Trophoblast cell (in vitro differentiated cells and primary cell): ENCODE results near the gene HTN3. TPM values are rescaled to one million over a fixed set of nuclear protein-coding genes. Genes with fewer than 3 reads are reported as not detected.
"Not testable (repeated sequence)": the region's sequence is repeated elsewhere in the genome, so short reads cannot be mapped to it uniquely, and the experiment has no call there.

Experiments used
- DNase-seq, 2 donors: peaks; one replicate each; pipeline ENCODE4 v3.0.0-alpha.2; 2016
- H2AFZ ChIP-seq: 2 replicates; pipeline ENCODE4 v1.6.1; 2013; ENCODE audit warnings: low read length, moderate library complexity, mild to moderate bottlenecking; ENCODE audit not compliant: insufficient read depth, poor library complexity
- H2AK5ac ChIP-seq: 2 replicates; pipeline ENCODE4 v1.6.1; 2013; ENCODE audit warnings: mild to moderate bottlenecking, low read length
- H2BK120ac ChIP-seq: 2 replicates; pipeline ENCODE4 v1.6.1; 2013; ENCODE audit warnings: low read length, mild to moderate bottlenecking, moderate library complexity; ENCODE audit not compliant: insufficient read depth, poor library complexity
- H2BK12ac ChIP-seq: 2 replicates; pipeline ENCODE4 v1.6.1; 2013; ENCODE audit warnings: mild to moderate bottlenecking, low read length, moderate library complexity
- H2BK5ac ChIP-seq: 2 replicates; pipeline ENCODE4 v1.6.1; 2013; ENCODE audit warnings: low read length, low read depth, moderate library complexity, mild to moderate bottlenecking; ENCODE audit not compliant: poor library complexity
- H3K14ac ChIP-seq: 2 replicates; pipeline ENCODE4 v1.6.1; 2013; ENCODE audit warnings: mild to moderate bottlenecking, low read length
- H3K18ac ChIP-seq: 2 replicates; pipeline ENCODE4 v1.6.1; 2013; ENCODE audit warnings: mild to moderate bottlenecking, low read length
- H3K23ac ChIP-seq: 2 replicates; pipeline ENCODE4 v1.6.1; 2013; ENCODE audit warnings: low read length
- H3K27ac ChIP-seq: 2 replicates; pipeline ENCODE4 v1.5.1; 2013; ENCODE audit warnings: low read depth, mild to moderate bottlenecking, inconsistent platforms, low read length, moderate library complexity
- H3K27me3 ChIP-seq: 2 replicates; pipeline ENCODE4 v1.6.1; 2013; ENCODE audit warnings: inconsistent platforms, mild to moderate bottlenecking, low read length, moderate library complexity; ENCODE audit not compliant: insufficient read depth
- H3K36me3 ChIP-seq, 2 experiments: 1 replicate in 1 of 2; 2 replicates in 1 of 2; pipeline ENCODE4 v1.6.1; 2013; ENCODE audit warnings: low read length in 2 of 2, mild to moderate bottlenecking in 2 of 2, moderate library complexity in 1 of 2; ENCODE audit not compliant: insufficient read depth in 2 of 2, control insufficient read depth in 1 of 2
- H3K4ac ChIP-seq: 2 replicates; pipeline ENCODE4 v1.6.1; 2013; ENCODE audit warnings: low read depth, mild to moderate bottlenecking, low read length, moderate library complexity
- H3K4me1 ChIP-seq, 2 experiments: 1 replicate in 1 of 2; 2 replicates in 1 of 2; pipeline ENCODE4 v1.6.1; 2013; ENCODE audit warnings: low read length in 2 of 2, mild to moderate bottlenecking in 2 of 2, moderate library complexity in 1 of 2; ENCODE audit not compliant: insufficient read depth in 2 of 2, control insufficient read depth in 1 of 2
- H3K4me2 ChIP-seq: 2 replicates; pipeline ENCODE4 v1.6.1; 2013; ENCODE audit warnings: inconsistent platforms, mild to moderate bottlenecking, low read length, moderate library complexity
- H3K4me3 ChIP-seq: 2 replicates; pipeline ENCODE4 v1.5.1; 2013; ENCODE audit warnings: mild to moderate bottlenecking, low read depth, low read length, inconsistent platforms
- H3K79me1 ChIP-seq: one replicate; pipeline ENCODE4 v1.6.1; 2013; ENCODE audit warnings: low read length
- H3K79me2 ChIP-seq: 2 replicates; pipeline ENCODE4 v1.6.1; 2013; ENCODE audit warnings: low read length, mild to moderate bottlenecking; ENCODE audit not compliant: control insufficient read depth, insufficient read depth, poor library complexity
- H3K9ac ChIP-seq: 2 replicates; pipeline ENCODE4 v1.6.1; 2013; ENCODE audit warnings: mild to moderate bottlenecking, low read length
- H3K9me3 ChIP-seq: 2 replicates; pipeline ENCODE4 v1.6.1; 2013; ENCODE audit warnings: low read depth, mild to moderate bottlenecking, control low read depth, inconsistent platforms, low read length; ENCODE audit not compliant: insufficient read depth
- H4K12ac ChIP-seq: 2 replicates; pipeline ENCODE4 v1.6.1; 2013; ENCODE audit warnings: low read depth, mild to moderate bottlenecking, low read length, moderate library complexity
- H4K8ac ChIP-seq: 2 replicates; pipeline ENCODE4 v1.6.1; 2013; ENCODE audit warnings: low read depth, mild to moderate bottlenecking, low read length, moderate library complexity
- H4K91ac ChIP-seq: one replicate; pipeline ENCODE4 v1.6.1; 2013; ENCODE audit warnings: low read depth, mild to moderate bottlenecking, low read length, moderate library complexity
- WGBS: extraction: QIAGEN DNeasy Blood & Tissue Kit; methylation state at CpG from one replicate; pipeline ENCODE4 v1.1.7; 2013; ENCODE audit warnings: missing lambda C conversion rate; ENCODE audit not compliant: insufficient read length, insufficient coverage; ENCODE audit errors: extremely low coverage; 5-methylcytosine and 5-hydroxymethylcytosine counted together
- polyA plus RNA-seq: library from polyadenylated mRNA; stranded (reverse); fragments of 200-250 nt; gene quantifications from 2 replicates; pipeline ENCODE4 v1.2.3, GENCODE V29; 2013

Gene HTN3
- 0.29 and 0.40 TPM in 2 replicates for polyA plus RNA-seq

DNA sequence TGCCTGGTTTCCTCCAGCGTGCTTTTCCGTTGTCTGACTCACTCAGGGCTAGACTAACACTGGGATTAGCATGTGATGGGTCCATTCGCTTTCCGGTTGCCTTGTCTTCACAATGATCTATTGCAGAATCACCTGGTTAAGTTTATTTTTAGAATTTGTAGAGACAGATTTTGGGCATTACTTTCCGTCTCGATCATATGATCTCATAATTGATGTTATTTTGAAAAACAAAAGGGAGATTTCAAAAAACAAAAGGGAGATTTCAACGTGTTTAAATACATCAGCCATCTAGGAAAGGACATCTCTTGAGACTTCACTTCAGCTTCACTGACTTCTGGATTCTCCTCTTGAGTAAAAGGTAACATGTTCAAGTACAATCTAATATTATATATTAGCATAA, at the start of gene HTN3:
TSS of gene HTN3 (plus strand) at position 301 of the 400 bp plus-strand sequence. CDS start 2,282 bp downstream, outside the sequence.
- H3K23ac ChIP-seq, H3K9ac ChIP-seq, H3K79me2 ChIP-seq, H4K91ac ChIP-seq, H3K18ac ChIP-seq, H3K79me1 ChIP-seq, H2BK120ac ChIP-seq, H2BK5ac ChIP-seq, H3K4me3 ChIP-seq, H2BK12ac ChIP-seq, H2AFZ ChIP-seq, H3K36me3 ChIP-seq, H3K4me1 ChIP-seq, H3K14ac ChIP-seq, H4K12ac ChIP-seq, H4K8ac ChIP-seq, H3K4me2 ChIP-seq, H3K27me3 ChIP-seq, H3K27ac ChIP-seq, H3K4ac ChIP-seq, H3K9me3 ChIP-seq, H2AK5ac ChIP-seq: not testable (repeated sequence)
- DNase-seq = peak in 1 of 2 donors; percentile 4
- no CpG with 5 or more reads among the region's 7 CpGs for WGBS

DNA sequence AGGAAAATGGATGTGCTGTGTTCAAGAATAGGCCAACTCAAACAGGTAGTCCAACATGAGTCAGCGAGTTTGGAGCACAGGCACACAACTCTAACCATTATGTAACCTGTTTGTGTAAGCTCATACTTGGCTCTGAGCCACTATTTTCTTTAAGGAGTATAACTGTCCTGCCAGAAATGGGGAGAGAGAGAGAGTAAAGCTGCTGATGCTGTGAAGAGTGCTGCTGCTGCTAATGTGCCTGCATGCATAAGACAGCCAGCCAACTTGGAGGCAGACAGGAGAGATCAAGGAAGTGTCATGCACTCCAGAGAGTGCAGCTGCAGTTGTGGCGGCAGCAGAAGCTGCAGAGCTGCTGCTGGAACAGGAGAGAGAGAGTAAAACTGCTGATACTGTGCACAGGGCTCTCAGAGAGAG, 44.2 kb upstream of the HTN3 start:
- Histone ChIP-seq H3K4me1 (no peaks in the 10 kb centered on the region), H2BK5ac (no peak overlapping the region), H4K8ac (no peak overlapping the region), H3K79me2 (no peaks in the 10 kb centered on the region), H4K12ac (no peak overlapping the region), H3K4me2 (no peak overlapping the region), H3K4ac (no peak overlapping the region), H3K23ac (no peak overlapping the region), H3K4me3 (no peak overlapping the region), H2AFZ (no peak overlapping the region), H3K18ac (no peak overlapping the region), H3K14ac (no peak overlapping the region), H3K9me3 (no peaks in the 10 kb centered on the region), H3K79me1 (no peaks in the 10 kb centered on the region), H4K91ac (no peak overlapping the region), H3K9ac (no peak overlapping the region), H2BK120ac (no peak overlapping the region), H3K27ac (no peak overlapping the region), H3K36me3 (no peaks in the 10 kb centered on the region), H2AK5ac (no peak overlapping the region), H2BK12ac (no peak overlapping the region), H3K27me3 (no peaks in the 10 kb centered on the region)
- peak in 1 of 2 donors; percentile 5 for DNase-seq
- WGBS = no CpG with 5 or more reads among the region's 2 CpGs

DNA sequence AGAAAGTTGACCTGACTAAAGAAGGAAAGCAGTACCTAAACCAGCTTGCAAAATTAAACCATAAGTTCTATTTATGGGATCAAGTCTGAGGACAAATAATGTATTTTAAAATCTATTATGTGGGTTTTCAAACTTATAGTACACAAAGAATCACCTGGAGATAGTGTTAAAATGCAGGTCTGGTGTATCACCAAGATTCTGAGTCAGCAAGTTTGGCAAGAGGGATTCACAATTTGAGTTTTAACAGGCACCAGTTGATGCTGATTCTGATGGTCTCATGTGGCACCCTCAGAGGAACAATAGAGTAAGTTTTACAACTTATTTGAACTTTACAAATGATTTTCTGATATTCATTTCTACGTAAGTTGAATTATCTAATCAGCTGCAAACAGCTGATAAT, 41.6 kb upstream of the HTN3 start:
- DNase-seq = no peak
- no peak overlapping the region for H4K12ac ChIP-seq
- H3K79me2 ChIP-seq = no peaks in the 10 kb centered on the region
- no peak overlapping the region for H3K23ac ChIP-seq
- no peak overlapping the region for H3K18ac ChIP-seq
- no peaks in the 10 kb centered on the region for H3K79me1 ChIP-seq
- H3K4ac ChIP-seq = no peak overlapping the region
- H3K4me1 ChIP-seq = no peaks in the 10 kb centered on the region
- no peak overlapping the region for H3K9ac ChIP-seq
- H2BK5ac ChIP-seq = no peak overlapping the region
- H3K4me2 ChIP-seq = no peak overlapping the region
- no peak overlapping the region for H4K8ac ChIP-seq
- H2AFZ ChIP-seq = no peak overlapping the region
- no peak overlapping the region for H3K4me3 ChIP-seq
- H3K14ac ChIP-seq = no peak overlapping the region
- H3K9me3 ChIP-seq = no peaks in the 10 kb centered on the region
- no peak overlapping the region for H3K27ac ChIP-seq
- WGBS = no CpG with 5 or more reads among the region's 1 CpG
- no peak overlapping the region for H2AK5ac ChIP-seq
- H2BK12ac ChIP-seq = no peak overlapping the region
- no peaks in the 10 kb centered on the region for H3K27me3 ChIP-seq
- no peak overlapping the region for H4K91ac ChIP-seq
- no peaks in the 10 kb centered on the region for H3K36me3 ChIP-seq
- no peak overlapping the region for H2BK120ac ChIP-seq

DNA sequence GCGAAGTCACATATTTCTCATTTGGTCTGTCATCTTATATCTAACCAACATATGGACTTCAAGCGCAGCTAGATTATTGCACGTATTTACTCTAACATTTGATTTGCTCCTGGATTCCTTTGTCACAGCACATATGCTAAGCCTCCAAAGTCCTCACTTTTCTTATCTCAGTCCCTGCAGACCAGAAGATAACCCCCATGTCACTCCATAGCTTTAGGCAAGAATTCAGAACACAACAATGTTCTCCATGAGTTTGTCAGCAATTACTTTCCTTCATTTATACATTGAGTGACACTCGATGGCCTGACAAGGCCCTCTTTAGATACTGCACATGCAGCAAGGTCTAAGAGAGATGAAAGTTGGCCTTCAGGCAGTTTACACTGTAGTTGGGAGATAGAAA, 37.2 kb upstream of the HTN3 start:
- H3K18ac ChIP-seq = no peak overlapping the region
- no peak overlapping the region for H4K8ac ChIP-seq
- no peaks in the 10 kb centered on the region for H3K4me1 ChIP-seq
- H4K91ac ChIP-seq = no peak overlapping the region
- H3K9ac ChIP-seq = no peak overlapping the region
- H3K4ac ChIP-seq = no peak overlapping the region
- no peak overlapping the region for H2BK120ac ChIP-seq
- no peak overlapping the region for H3K4me2 ChIP-seq
- no peak overlapping the region for H3K23ac ChIP-seq
- H3K36me3 ChIP-seq = no peaks in the 10 kb centered on the region
- no peaks in the 10 kb centered on the region for H3K27me3 ChIP-seq
- no peaks in the 10 kb centered on the region for H3K9me3 ChIP-seq
- H2BK5ac ChIP-seq = no peak overlapping the region
- H3K79me1 ChIP-seq = no peaks in the 10 kb centered on the region
- H3K79me2 ChIP-seq = no peaks in the 10 kb centered on the region
- H2BK12ac ChIP-seq = no peak overlapping the region
- H2AK5ac ChIP-seq = no peak overlapping the region
- H3K14ac ChIP-seq = no peak overlapping the region
- no peak overlapping the region for H3K4me3 ChIP-seq
- WGBS = no CpG with 5 or more reads among the region's 4 CpGs
- no peak overlapping the region for H2AFZ ChIP-seq
- no peak overlapping the region for H3K27ac ChIP-seq
- no peak overlapping the region for H4K12ac ChIP-seq
- no peak for DNase-seq
